Right cardiac atrium (tissue), 5 donors: ENCODE data around the gene BMP2. TPM values are rescaled to one million over a fixed set of nuclear protein-coding genes. Genes with fewer than 3 reads are reported as not detected.

ENCODE experiments used
- ATAC-seq, 2 donors: fragments of 200-7000 bp; cut with Tn5 transposase; one replicate each; pipeline versions ENCODE4 v1.8.0 to v1.9.1; 2020; ENCODE audit warnings: moderate library complexity in 2 of 2, mild to moderate bottlenecking in 1 of 2
- DNase-seq, 3 donors: peaks; one replicate each; pipeline ENCODE4 v3.0.0-alpha.2; 2020
- H3K27ac ChIP-seq: one replicate; pipeline ENCODE4 v1.5.1; 2013; ENCODE audit warnings: mild to moderate bottlenecking, low read length, control low read depth, moderate library complexity
- H3K27me3 ChIP-seq: one replicate; pipeline ENCODE4 v1.6.1; 2013; ENCODE audit not compliant: control insufficient read depth, insufficient read depth
- H3K4me1 ChIP-seq: one replicate; pipeline ENCODE4 v1.6.1; 2013; ENCODE audit warnings: low read length; ENCODE audit not compliant: control insufficient read depth, insufficient read depth
- H3K4me3 ChIP-seq: one replicate; pipeline ENCODE4 v1.5.1; 2013; ENCODE audit warnings: low read length, control low read depth
- H3K9me3 ChIP-seq: one replicate; pipeline ENCODE4 v1.6.1; 2013; ENCODE audit warnings: low read length; ENCODE audit not compliant: control insufficient read depth
- WGBS: extraction: QIAGEN DNeasy Blood & Tissue Kit; methylation state at CpG from one replicate; pipeline ENCODE4 v1.1.7; 2013; 5-methylcytosine and 5-hydroxymethylcytosine counted together
- intact Hi-C, 4 donors: fragments of 100-400 bp; cut with DNase I; formaldehyde crosslinking; loops; one replicate each; pipeline versions ENCODE4 v1.11.0 to v1.14.0; 2022 to 2023
- polyA plus RNA-seq: library from polyadenylated mRNA; stranded (reverse); fragments of 200-250 nt; gene quantifications from one replicate; pipeline ENCODE4 v1.2.3, GENCODE V29; 2013
- total RNA-seq, 4 donors: library from RNA; stranded (reverse); fragmentation: NEBNext Ultra II Directional; extraction: Animal tissue kit (Norgen Biotek cat#: 25700); gene quantifications; one replicate each; pipeline ENCODE4 v1.2.1, GENCODE V29; 2021
- donor health status: healthy with polysubstance abuse.
- donor health status: DM: no; HTN: yes; CAD: no.
- donor health status: DM: no; HTN: no; CAD: no.
- donor health status: DM: no; HTN: yes; CAD: no; lungs with severe emphysema.
- donor health status: DM: yes; HTN: yes; CAD: no.

BMP2 gene
- total and polyA plus RNA-seq, 5 donors, result 1.5 to 2.7 (median 2.2) TPM

GRCh38 chr20:6768228-6769140, 998 bp downstream of the BMP2 start:
- ATAC-seq (peak; percentile 36 to 39), DNase-seq (peak; percentile 33 to 74 (median 62))
- intact Hi-C loops, result loop anchor here in 2 of 4 donors (10.0 kb wide), 2 partner anchors 56 to 134 kb away; no protein-coding TSS in a partner anchor
- Histone ChIP-seq H3K9me3 (no peaks in the 10 kb centered on the region), H3K4me1 (no peaks in the 10 kb centered on the region), H3K4me3 (peak overlapping the region; percentile 78), H3K27me3 (no peaks in the 10 kb centered on the region), H3K27ac (no peak overlapping the region)
- WGBS, result under 1% methylated on average over 70 of the region's 70 CpGs

- H3K4me3 ChIP-seq, result peak overlapping the region; percentile 78
- peak; percentile 52 to 78 (median 71) for DNase-seq
- peak; percentile 27 to 48 for ATAC-seq
Observed at GRCh38 chr20:6769903-6770785, 2.7 kb downstream of the BMP2 start.

GRCh38 chr20:6770786-6771100, 3.3 kb downstream of the BMP2 start:
- H3K27me3 ChIP-seq, result no peaks in the 10 kb centered on the region
- H3K4me3 ChIP-seq, result peak overlapping the region; percentile 78
- intact Hi-C loops, result no loop called here
- no peak overlapping the region for H3K27ac ChIP-seq
- no peak for ATAC-seq
- 52% methylated on average over 3 of the region's 3 CpGs for WGBS
- no peak for DNase-seq
- H3K4me1 ChIP-seq, result no peaks in the 10 kb centered on the region
- no peaks in the 10 kb centered on the region for H3K9me3 ChIP-seq

More at GRCh38 chr20:6769903-6770785, 2.7 kb downstream of the BMP2 start:
- intact Hi-C loops, result loop anchor here in 2 of 4 donors (10.0 kb wide), 2 partner anchors 55 to 135 kb away; no protein-coding TSS in a partner anchor
- Histone ChIP-seq H3K27ac (no peak overlapping the region), H3K9me3 (no peaks in the 10 kb centered on the region), H3K4me1 (no peaks in the 10 kb centered on the region), H3K27me3 (no peaks in the 10 kb centered on the region)
- WGBS, result 7% methylated on average over 55 of the region's 55 CpGs

- Histone ChIP-seq H3K4me3 (no peak overlapping the region), H3K27ac (no peak overlapping the region), H3K4me1 (no peaks in the 10 kb centered on the region), H3K27me3 (no peaks in the 10 kb centered on the region), H3K9me3 (no peaks in the 10 kb centered on the region)
- WGBS, result 33% methylated on average over 5 of the region's 5 CpGs
- ATAC-seq (peak; percentile 26 to 41), DNase-seq (no peak)
- intact Hi-C loops, result no loop called here
Observed at GRCh38 chr20:6780433-6781190, 13.1 kb downstream of the BMP2 start.

GRCh38 chr20:6783752-6784151, 16.3 kb downstream of the BMP2 start:
- intact Hi-C loops, result no loop called here
- no peak for DNase-seq
- WGBS, result 84% methylated on average over 5 of the region's 5 CpGs

GRCh38 chr20:6784210-6784631, 16.7 kb downstream of the BMP2 start:
- ATAC-seq (peak in 1 of 2 donors; percentile 31), DNase-seq (peak in 1 of 3 donors; percentile 47)
- Histone ChIP-seq H3K9me3 (no peaks in the 10 kb centered on the region), H3K4me1 (no peaks in the 10 kb centered on the region), H3K27ac (no peak overlapping the region), H3K4me3 (no peak overlapping the region), H3K27me3 (no peaks in the 10 kb centered on the region)
- 43% methylated on average over 5 of the region's 5 CpGs for WGBS
- intact Hi-C loops, result no loop called here

More at GRCh38 chr20:6783752-6784151, 16.3 kb downstream of the BMP2 start:
- Histone ChIP-seq H3K4me3 (no peak overlapping the region), H3K27me3 (no peaks in the 10 kb centered on the region), H3K27ac (no peak overlapping the region), H3K4me1 (no peaks in the 10 kb centered on the region), H3K9me3 (no peaks in the 10 kb centered on the region)
- no peak for ATAC-seq

GRCh38 chr20:6784767-6785166, 17.3 kb downstream of the BMP2 start:
- no peak for ATAC-seq
- no peak overlapping the region for H3K27ac ChIP-seq
- no peaks in the 10 kb centered on the region for H3K27me3 ChIP-seq
- H3K4me1 ChIP-seq, result no peaks in the 10 kb centered on the region
- H3K9me3 ChIP-seq, result no peaks in the 10 kb centered on the region
- H3K4me3 ChIP-seq, result no peak overlapping the region
- no peak for DNase-seq
- intact Hi-C loops, result no loop called here
- 67% methylated on average over 3 of the region's 3 CpGs for WGBS

GRCh38 chr20:6786548-6786947, 19.1 kb downstream of the BMP2 start:
- no peak for ATAC-seq
- 90% methylated on average over 2 of the region's 2 CpGs for WGBS

GRCh38 chr20:6792789-6793188, 25.3 kb downstream of the BMP2 start:
- intact Hi-C loops, result no loop called here
- no peaks in the 10 kb centered on the region for H3K9me3 ChIP-seq
- no peak for ATAC-seq
- H3K27me3 ChIP-seq, result no peaks in the 10 kb centered on the region
- H3K27ac ChIP-seq, result no peak overlapping the region
- DNase-seq, result no peak
- no peak overlapping the region for H3K4me3 ChIP-seq
- 91% methylated on average over 4 of the region's 4 CpGs for WGBS
- no peaks in the 10 kb centered on the region for H3K4me1 ChIP-seq

More at GRCh38 chr20:6786548-6786947, 19.1 kb downstream of the BMP2 start:
- intact Hi-C loops, result no loop called here
- Histone ChIP-seq H3K27me3 (no peaks in the 10 kb centered on the region), H3K9me3 (no peaks in the 10 kb centered on the region), H3K4me1 (no peaks in the 10 kb centered on the region), H3K27ac (no peak overlapping the region), H3K4me3 (no peak overlapping the region)
- DNase-seq, result no peak

GRCh38 chr20:6802227-6802626, 34.7 kb downstream of the BMP2 start:
- no peak for ATAC-seq
- DNase-seq, result no peak

More at GRCh38 chr20:6802227-6802626, 34.7 kb downstream of the BMP2 start:
- Histone ChIP-seq H3K27ac (no peak overlapping the region), H3K4me1 (no peaks in the 10 kb centered on the region), H3K4me3 (no peak overlapping the region), H3K9me3 (no peaks in the 10 kb centered on the region), H3K27me3 (no peaks in the 10 kb centered on the region)
- WGBS, result 96% methylated on average over 2 of the region's 2 CpGs
- intact Hi-C loops, result no loop called here
